Measurements from ENCODE around the gene S100PBP. TPM values are rescaled to one million over a fixed set of nuclear protein-coding genes. Genes with fewer than 3 reads are reported as not detected.

The S100PBP gene
- total and polyA plus RNA-seq, 12 donors = 3.7 to 19.2 (median 11.5) TPM

DNA sequence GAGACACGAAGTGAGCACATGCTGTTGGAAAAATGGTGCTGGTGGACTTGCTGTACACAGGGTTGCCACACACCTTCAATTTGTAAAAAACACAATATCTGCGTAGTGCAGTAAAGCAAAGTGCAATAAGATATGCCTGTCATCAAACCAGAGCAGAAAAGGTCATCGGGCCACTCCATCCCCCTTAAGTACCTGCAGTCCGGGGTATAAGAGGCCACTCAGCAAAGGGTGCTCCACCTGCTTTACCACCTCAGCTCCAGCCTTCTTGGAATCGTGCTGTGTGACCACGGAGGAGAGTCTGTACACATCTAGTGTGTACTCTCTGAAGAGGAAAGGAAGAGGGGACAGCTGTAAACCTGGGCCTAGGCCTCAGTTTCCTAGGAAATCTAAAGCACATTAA, 11.2 kb upstream of the S100PBP start:
- WGBS, 2 donors = 60 to 67% methylated on average over 6 of the region's 6 CpGs
- Histone ChIP-seq H3K27ac (no peak overlapping the region), H3K4me1 (peaks cover 0 to 16% (median 0%) of the 10 kb centered on the region in 9 donors), H3K27me3 (no peaks in the 10 kb centered on the region), H3K36me3 (peaks cover 0 to 81% (median 5%) of the 10 kb centered on the region in 9 donors), H3K9me3 (no peaks in the 10 kb centered on the region), H3K4me3 (no peak overlapping the region)
- DNase-seq (no peak), ATAC-seq (peak in 1 of 8 donors; percentile 44)
- TF ChIP-seq, protein P1, sequence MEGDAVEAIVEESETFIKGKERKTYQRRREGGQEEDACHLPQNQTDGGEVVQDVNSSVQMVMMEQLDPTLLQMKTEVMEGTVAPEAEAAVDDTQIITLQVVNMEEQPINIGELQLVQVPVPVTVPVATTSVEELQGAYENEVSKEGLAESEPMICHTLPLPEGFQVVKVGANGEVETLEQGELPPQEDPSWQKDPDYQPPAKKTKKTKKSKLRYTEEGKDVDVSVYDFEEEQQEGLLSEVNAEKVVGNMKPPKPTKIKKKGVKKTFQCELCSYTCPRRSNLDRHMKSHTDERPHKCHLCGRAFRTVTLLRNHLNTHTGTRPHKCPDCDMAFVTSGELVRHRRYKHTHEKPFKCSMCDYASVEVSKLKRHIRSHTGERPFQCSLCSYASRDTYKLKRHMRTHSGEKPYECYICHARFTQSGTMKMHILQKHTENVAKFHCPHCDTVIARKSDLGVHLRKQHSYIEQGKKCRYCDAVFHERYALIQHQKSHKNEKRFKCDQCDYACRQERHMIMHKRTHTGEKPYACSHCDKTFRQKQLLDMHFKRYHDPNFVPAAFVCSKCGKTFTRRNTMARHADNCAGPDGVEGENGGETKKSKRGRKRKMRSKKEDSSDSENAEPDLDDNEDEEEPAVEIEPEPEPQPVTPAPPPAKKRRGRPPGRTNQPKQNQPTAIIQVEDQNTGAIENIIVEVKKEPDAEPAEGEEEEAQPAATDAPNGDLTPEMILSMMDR (IDR thresholded peaks at IDR 0.05) = no peak
- intact Hi-C loops (cut with DNase I) = no loop called here

DNA sequence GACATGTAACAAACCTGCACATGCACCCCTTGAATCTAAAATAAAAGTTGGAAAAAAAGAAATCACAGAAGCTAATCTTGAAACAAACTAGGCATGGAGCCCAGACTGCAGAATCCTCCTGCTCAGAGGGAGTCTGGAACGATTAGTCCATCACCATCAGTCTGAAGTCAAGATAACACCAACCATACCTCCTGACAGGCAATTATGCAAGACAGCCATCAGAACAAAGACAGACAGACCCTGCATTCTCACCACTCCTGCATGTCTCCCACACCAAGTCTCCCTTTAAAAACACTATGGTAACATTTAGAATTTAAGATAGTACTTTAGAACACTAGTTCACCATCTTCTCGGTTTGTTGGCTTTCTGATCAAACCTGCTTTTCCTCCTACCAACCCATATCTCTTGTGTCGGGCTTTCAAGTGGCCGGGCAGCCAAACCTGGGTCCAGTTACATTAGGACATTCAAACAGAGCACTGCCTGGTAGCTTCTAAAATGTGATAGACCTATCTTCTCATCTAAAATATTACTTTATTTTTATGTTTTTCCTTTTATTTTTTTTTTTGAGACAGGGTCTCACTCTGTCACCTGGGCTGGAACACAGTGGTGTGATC, 10.4 kb upstream of the S100PBP start:
- ATAC-seq = peak in 3 of 8 donors; percentile 37 to 77 (median 48)

DNA sequence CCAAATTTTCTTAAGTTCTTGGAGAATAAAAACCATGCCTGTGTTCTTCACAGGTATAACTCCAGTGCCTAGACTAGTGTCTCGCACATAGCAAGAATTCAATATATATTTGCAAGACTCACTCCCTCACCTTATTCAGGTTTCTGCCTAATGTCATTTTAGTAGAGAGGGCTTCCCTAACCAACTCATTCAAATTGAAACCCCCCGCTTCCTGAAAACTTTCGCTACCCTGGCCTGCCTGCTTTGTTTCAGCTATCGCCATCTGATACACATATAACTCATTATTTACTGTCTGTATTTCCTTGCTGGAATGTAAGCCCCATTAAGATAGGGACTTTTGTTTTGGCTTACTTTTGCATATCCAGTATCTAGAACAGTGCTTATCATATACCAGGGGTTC, 8.9 kb upstream of the S100PBP start:
- no peak for ATAC-seq
- Histone ChIP-seq H3K27ac (no peak overlapping the region), H3K4me3 (no peak overlapping the region), H3K36me3 (peaks cover 0 to 67% (median 5%) of the 10 kb centered on the region in 9 donors), H3K9me3 (no peaks in the 10 kb centered on the region), H3K27me3 (no peaks in the 10 kb centered on the region), H3K4me1 (peaks cover 0 to 24% (median 9%) of the 10 kb centered on the region in 9 donors)
- TF ChIP-seq, protein P1 (IDR thresholded peaks at IDR 0.05) = no peak
- WGBS, 2 donors = 98 to 99% methylated on average over 4 of the region's 4 CpGs
- intact Hi-C loops (cut with DNase I) = no loop called here
- DNase-seq = no peak

More for the DNA sequence above, 10.4 kb upstream of the S100PBP start:
- Histone ChIP-seq H3K36me3 (peaks cover 0 to 79% (median 5%) of the 10 kb centered on the region in 9 donors), H3K4me1 (peaks cover 0 to 16% (median 0%) of the 10 kb centered on the region in 9 donors), H3K4me3 (no peak overlapping the region), H3K9me3 (no peaks in the 10 kb centered on the region), H3K27me3 (no peaks in the 10 kb centered on the region), H3K27ac (no peak overlapping the region)
- TF ChIP-seq, protein P1 (IDR thresholded peaks at IDR 0.05) = no peak
- intact Hi-C loops (cut with DNase I) = no loop called here
- WGBS, 2 donors = 42 to 51% methylated on average over 4 of the region's 4 CpGs
- DNase-seq = no peak

DNA sequence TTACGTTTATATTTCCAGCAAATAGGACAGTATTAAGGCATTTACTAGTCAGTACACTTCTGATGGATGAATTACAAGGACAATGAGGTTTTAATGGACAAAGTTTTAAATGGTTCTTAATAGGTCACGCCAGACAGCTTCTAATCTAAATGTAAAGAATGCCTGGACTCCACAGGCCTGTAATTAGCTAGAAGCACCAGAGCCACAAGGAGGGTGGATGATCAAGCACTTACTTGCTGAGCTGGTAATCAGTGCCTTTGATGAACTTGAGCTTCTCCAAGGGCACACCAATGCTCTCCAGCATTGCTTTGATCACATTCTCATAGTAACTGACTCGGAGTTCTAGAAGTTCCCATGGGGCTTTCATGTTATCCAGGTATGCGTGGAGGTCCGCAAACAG, 7.1 kb upstream of the S100PBP start:
- Histone ChIP-seq H3K4me1 (peaks cover 0 to 36% (median 21%) of the 10 kb centered on the region in 9 donors), H3K27ac (no peak overlapping the region), H3K4me3 (no peak overlapping the region), H3K27me3 (no peaks in the 10 kb centered on the region), H3K9me3 (no peaks in the 10 kb centered on the region), H3K36me3 (peaks cover 0 to 75% (median 5%) of the 10 kb centered on the region in 9 donors)
- TF ChIP-seq, protein P1 (IDR thresholded peaks at IDR 0.05) = no peak
- DNase-seq (no peak), ATAC-seq (no peak)
- WGBS, 2 donors = 81% methylated on average over 5 of the region's 5 CpGs
- intact Hi-C loops (cut with DNase I) = loop anchor here in 1 of 10 donors (10.0 kb wide), 1 partner anchor 274 kb away; the partner anchor contains the start of gene AZIN2

Measured in heart right ventricle (tissue), 16 donors.